SK-MEL-5 (cell line): ENCODE results near the gene PNCK. TPM values are rescaled to one million over a fixed set of nuclear protein-coding genes. Genes with fewer than 3 reads are reported as not detected.
"Not testable (repeated sequence)": the region's sequence is repeated elsewhere in the genome, so short reads cannot be mapped to it uniquely, and the experiment has no call there.

ENCODE experiments used
- DNase-seq: peaks from one replicate; pipeline ENCODE4 v3.0.0-alpha.2; 2016; ENCODE audit warnings: low read depth, low spot score
- in situ Hi-C: cut with HindIII; loops from 2 replicates; pipeline ENCODE4 v1.10.0; 2016; ENCODE audit warnings: low sequenced_read_pairs, high pct_unique_total_duplicates, low pct_unique_long_range_greater_than_20kb
- total RNA-seq: library from RNA; depleted of rRNA; stranded (reverse); fragments of >200 nt; shearing (Covaris generic); gene quantifications from 2 replicates; pipeline ENCODE4 v1.2.3, GENCODE V29; 2014

Gene PNCK
- total RNA-seq, 1 experiment from 2014 or later = 0.87 TPM

DNA sequence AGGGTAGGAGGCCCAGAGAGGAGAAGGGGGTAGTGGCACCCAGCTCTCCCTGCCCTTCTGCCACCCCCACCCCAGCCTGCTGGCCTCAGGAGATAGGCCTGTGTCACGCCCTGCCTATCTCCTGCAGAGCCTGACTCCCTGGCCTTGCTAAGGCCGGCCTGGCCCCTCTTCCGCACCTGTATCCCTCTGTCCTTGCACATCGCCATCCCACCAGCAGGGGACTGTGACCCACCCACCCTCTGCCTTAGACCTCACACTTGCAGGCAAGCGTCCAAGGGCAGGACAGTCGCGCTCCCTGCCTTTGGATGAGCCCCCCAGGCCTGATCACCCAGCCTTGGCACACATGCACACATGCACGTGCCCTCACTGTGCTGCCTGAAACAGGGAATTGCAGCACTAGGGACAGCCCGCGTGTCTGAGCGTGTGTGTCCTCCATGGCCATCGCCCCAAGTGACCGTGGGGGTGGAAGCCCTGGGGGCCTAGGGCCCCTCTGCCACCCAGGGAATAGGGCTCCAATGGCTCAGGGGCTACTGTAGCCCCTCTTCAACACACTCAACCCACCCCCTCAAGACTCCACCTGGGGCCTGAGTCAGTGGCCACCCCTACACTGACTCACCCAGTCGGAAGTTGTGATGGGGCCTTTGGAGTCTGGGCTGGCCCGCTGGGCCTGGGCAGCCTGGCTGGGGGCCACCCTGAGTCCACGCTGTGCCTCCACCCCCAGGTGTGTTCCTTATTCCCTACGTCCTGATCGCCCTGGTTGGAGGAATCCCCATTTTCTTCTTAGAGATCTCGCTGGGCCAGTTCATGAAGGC, 16.2 kb upstream of the PNCK start:
- no peak for DNase-seq
- in situ Hi-C loops = no loop called here

DNA sequence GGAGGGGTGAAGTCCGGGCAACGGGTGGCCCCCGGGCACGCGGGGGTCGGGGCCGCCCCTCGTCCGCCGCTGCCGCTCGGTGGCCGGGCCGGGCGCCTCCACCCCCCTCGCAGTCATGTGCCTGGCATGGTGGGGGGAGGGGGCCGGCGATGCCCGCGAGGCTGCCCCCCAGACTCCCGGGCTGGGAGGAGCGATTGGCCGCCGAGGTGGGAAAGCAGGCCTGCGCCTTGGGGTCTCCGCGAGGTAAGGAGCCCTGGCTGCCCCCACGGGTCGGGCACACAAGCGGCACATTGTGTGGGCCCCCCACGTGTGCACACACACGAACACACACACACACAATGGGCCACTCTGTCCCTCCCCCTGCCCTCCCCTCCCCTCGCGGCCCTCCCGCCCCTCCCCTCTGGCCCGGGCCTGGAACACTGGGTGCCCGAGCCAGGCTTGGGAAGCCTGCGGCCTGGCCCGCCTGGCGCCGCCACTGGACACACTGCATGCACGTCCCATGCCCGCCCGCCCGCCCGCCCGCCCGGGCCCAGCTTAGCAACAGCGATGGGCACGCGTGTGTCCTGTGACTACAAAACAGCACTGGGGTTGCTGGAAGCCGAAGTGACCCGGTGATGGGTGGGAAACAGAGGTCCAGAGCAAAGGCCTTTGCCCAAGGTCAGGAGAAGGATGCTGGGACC, 15.4 kb upstream of the PNCK start:
- peak; percentile 56 for DNase-seq
- in situ Hi-C loops = no loop called here

DNA sequence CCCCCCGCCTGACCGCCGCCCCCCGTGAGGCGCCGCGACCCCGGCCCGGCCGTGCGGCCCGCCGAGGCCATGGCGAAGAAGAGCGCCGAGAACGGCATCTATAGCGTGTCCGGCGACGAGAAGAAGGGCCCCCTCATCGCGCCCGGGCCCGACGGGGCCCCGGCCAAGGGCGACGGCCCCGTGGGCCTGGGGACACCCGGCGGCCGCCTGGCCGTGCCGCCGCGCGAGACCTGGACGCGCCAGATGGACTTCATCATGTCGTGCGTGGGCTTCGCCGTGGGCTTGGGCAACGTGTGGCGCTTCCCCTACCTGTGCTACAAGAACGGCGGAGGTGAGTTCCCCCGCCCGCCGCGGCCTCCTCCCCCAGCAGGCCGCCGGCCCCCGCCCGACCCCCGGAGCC, 14.9 kb upstream of the PNCK start:
- in situ Hi-C loops = no loop called here
- no peak for DNase-seq

DNA sequence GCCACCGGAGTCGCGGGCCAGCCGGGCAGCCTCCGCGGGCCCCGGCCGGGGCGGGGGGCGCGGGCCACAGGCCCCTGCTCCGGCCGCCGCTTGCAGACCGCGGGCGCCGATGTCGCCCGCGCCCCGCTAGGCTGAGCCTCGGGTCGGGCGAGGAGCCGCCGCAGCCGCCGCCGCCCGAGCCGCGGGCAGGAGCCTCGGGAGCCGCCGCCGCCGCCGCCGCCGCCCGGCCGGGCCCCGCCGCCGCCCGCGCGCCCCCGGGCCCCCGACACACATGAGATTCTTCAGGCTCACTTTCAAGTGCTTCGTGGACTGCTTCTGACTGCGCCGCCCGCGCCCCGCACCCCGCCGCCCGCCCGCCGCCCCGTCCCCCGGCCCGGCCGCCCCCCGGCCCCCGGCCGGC, 14.5 kb upstream of the PNCK start:
- in situ Hi-C loops = no loop called here
- no peak for DNase-seq

DNA sequence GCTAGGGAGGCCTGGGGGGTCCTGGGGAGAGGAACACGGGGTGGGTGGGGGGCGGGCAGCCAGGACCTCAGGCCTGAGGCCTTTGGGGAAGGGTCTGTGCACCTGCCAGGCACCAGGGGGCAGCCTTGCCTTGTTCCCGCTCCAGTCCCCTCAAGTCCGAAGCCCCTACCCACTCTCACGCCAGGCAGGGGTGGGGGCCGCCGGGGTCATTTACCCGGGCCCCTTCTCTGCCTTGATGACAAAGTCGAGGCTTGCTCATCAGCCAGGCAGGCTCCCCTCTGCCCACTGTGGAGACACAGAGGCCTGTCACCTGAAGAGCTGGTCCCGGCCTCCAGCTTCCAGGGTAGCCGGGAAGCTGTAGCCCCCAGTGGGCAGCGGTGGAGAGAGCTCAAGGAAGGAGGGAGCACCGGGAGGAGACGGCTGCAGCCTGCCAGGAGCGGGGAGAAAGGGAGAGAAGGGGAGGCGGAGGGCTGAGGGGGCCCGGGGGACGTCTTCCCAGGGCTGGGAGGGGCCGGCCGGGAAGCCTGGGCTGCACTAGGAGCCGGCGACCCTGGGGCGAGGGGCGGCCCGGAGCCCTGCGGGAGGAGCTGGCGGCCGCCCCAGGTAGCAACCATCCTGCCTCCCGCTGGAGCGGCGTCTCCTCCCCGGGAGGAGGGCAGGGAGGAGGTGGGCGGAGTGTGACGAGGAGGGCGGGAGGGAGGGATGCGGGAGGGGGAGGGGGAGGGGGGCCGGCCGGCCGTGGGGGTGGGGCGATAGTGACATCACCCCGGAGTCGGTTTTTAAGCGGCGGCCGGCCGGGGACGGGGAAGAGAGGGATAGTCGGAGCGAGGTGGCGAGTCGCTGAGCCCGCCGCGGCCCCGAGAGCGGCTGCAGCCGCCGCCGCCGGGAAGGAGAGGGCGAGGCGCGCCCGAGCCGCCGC, 13.8 kb upstream of the PNCK start, which contains the start of gene SLC6A8:
Gene SLC6A8 (plus strand): TSS at position 806 of the 919 bp plus-strand sequence. CDS start 649 bp downstream, outside the sequence.
- DNase-seq = peak; percentile 59
- in situ Hi-C loops = no loop called here

DNA sequence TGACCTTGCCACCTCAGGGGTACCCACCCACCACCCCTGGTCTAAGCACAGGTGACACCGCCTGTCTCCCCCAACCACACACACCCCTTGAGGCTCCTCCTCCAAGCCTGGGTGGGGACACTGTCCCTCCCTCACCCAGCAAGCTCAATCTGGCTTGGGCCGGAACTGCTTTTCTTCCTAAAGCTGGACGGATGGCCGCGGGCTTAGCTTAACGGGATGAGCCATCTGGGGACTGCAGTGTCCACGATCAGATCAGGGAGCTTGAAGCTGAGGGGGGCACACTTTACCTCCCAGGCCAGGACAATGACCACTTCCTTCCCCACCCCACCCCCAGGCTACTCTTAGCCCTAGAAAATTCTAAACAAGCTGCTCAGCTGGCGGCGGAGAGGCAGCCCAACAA, 13.1 kb upstream of the PNCK start:
- in situ Hi-C loops = no loop called here
- DNase-seq = no peak

DNA sequence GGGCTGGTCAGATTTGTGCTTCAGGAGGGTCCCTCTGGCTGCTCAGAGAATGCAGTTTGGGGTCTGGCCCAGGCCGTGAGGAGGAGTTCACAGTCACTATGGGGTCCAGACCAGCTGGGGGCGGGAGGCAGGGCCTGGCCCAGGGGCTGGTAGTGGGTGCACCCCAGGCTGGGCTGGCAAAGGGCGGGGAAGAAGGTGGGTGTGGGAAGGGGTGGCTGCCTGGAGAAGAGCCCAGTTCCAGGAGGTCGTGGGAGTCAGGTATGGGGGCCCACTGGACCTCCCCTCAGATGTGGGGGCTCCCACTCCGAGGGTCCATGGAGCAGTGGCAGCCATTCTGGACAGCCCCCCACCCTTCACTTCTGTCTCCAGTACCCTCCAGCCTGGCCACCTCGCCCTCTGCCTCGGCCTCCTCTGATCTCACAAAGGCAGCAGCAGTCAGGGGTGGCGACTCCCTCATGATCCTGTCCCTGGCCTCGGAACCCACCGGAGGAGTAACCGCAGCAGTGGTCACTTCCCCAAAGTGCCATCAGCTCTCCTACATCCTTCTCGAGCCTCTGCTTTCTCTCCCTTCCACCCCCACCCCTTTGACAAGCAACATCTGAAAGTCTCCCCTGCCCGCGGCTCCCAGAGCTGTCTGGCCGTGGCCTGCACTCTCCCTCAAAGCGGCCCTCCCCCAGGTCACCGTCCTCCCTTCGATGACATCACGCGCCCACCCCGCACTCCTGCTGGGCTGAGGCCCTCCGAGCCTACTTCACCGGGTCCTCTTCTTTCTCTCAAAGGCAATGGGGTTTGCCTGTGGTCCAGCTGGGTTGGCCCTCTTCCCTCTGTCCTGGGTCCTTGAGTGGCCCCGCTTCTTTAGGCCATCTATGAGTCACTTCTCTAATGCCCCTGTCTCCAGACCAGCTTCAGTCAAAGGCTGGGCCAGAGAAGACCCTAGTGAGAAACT, 12.4 kb upstream of the PNCK start:
- in situ Hi-C loops = no loop called here
- no peak for DNase-seq

DNA sequence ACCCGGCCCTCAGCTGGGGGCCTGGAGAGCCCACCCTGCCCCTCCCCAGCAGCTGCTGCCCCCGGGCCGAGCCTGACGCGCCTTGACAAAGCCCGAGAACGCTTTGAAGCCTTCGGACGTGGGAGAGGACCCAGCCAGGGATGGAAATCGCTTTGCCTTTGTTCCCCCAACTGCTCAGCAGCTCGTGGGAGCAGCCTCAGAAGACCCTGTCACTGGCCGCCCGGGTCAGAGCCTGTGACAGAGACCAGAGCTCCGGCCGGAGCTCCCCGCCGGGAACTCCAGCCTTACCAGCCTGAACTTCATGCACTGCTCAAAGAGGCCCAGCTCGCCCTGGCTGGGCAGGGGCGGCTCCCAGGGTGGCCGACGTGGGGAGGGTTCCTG, 11.5 kb upstream of the PNCK start:
- no peak for DNase-seq
- in situ Hi-C loops = no loop called here

DNA sequence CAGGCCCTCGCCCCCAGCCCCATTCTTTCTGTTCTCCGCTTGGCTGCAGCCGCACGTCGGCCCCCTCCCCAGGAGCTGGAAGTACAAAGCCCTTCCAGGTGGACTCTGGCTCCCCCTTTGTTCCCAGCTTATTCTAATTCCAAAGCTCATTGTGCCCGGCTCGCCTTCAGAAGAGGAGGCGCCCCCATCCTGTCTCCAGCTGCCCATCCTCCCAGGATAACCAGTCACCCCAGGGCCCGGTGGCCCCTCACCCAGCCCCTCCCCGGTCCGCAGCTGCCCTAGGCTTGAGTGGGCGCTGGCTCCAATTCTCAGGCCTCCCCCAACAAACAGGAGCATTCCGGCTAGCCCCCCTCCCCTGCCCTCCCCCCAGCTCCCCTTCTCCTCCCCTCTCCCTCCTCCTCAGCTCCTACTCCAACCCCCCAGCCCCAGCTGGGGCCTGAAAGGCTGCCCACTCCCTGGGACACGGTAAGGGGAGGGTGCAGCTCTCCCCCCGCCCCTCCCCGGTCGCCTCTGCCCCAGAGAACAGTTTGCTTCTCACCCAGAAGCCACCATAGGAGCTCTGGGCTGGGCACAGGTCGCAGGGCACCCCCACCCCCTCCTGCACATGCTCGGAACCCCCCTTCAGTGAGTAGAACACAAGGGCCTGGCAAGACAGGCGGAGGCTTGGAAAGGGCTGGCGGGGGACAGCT, 11.0 kb upstream of the PNCK start:
- no peak for DNase-seq
- in situ Hi-C loops = no loop called here

DNA sequence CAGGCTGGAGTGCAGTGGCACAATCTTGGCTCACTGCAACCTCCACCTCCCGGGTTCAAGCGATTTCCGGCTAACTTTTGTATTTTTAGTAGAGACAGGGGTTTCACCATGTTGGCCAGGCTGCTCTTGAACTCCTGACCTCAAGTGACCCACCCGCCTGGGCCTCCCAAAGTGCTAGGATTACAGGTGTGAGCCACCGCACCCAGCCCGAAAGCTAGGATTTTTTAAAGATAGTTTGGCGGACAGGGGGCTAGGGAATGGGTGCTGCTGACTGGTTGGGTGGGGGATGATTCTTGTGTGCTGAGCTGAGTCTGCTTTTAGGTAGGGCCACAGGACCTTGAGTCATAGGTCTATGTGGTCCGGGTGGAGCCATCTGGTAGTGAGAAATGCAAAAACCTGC, 9.9 kb upstream of the PNCK start:
- in situ Hi-C loops, DNase-seq: not testable (repeated sequence)

DNA sequence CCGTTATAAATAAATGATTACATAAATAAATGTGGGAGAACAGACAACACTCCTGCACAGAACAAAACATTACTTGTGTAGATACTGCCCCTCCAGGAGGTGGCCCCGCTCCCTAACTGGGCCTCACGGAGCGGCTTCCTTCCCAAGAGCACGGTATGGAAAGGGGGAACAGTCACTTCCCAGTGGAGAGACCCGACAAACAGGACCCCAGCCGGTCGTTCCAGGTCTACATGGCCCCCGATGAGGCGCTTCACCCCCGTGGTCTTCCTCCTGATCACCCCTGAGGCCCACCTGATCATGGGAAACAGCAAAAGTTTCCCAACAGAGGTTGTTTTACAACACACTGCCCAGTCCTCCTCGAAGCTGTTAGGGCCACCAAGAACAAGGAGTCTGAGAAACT, 7.6 kb upstream of the PNCK start:
- no peak for DNase-seq
- in situ Hi-C loops = no loop called here

DNA sequence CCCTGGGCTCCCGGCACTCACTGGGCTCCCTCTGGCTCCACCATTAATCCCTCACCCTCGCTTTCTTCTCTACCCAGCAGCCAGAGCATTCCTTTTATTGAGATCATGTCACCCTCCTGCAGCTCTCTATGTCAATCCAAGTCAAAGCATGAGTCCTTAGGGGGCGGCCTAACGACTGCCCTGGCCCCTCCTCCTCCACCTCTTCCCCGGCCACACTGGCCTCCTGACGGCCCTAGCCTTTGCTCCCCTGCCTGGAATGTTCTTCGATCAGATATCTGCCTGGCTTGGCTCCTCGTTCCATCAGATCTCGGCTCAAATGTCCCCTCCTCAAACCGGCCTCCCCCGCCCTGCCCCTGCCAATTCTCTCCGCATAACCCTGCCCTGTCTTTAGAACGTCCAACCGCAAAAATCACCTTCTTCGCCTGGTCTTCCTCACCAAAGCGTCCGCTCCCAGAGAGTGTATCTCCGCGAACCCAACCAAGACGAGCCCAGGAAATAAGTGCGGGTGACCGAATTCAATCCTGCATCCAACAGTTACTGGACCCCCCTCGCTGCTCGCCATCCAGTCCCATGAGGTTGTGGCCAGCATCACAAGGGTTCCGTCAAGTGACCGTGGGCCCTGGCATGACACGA, 722 bp upstream of the PNCK start:
- in situ Hi-C loops = no loop called here
- DNase-seq = no peak

DNA sequence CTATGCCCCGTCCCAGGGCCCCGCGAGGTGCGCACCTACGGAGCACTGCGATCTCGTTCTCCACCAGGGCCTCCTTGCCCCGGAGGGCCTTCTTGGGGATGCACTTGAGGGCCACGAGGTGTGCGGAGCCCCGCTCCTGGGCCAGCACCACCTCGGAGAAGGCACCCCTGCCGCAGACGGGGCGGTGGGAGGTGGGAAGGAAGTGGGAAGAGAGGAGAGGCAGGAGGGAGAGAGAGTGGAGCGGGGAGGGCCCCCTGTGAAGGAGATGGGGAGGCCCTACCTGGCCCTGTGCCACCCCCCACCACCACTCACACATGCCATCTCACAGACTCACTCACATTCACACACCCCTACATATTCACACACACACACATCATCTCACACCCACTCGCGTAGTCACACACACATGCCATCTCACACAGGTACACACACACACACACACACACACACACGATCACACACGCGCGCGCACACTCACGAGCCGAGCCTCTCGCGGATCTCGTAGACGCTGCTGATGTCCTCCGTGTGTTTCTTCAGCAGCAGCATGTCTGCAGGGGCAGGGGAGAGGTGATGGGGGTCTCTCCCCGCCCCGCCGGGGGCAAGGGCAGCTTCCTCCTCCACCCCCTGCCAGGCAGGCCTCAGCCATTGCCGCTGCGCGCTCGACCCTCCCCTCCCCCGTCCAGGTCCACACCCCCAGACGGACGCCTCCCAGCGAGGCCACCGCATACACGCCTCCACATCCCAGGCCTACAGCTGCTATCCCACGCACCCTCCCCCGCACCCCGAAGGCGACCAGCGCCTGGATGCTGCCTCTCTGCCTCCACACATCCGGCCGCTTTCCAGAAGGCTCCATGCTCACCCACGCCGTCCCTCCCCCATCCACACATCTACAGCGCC, 834 bp downstream of the PNCK start:
- in situ Hi-C loops = no loop called here
- DNase-seq = no peak

DNA sequence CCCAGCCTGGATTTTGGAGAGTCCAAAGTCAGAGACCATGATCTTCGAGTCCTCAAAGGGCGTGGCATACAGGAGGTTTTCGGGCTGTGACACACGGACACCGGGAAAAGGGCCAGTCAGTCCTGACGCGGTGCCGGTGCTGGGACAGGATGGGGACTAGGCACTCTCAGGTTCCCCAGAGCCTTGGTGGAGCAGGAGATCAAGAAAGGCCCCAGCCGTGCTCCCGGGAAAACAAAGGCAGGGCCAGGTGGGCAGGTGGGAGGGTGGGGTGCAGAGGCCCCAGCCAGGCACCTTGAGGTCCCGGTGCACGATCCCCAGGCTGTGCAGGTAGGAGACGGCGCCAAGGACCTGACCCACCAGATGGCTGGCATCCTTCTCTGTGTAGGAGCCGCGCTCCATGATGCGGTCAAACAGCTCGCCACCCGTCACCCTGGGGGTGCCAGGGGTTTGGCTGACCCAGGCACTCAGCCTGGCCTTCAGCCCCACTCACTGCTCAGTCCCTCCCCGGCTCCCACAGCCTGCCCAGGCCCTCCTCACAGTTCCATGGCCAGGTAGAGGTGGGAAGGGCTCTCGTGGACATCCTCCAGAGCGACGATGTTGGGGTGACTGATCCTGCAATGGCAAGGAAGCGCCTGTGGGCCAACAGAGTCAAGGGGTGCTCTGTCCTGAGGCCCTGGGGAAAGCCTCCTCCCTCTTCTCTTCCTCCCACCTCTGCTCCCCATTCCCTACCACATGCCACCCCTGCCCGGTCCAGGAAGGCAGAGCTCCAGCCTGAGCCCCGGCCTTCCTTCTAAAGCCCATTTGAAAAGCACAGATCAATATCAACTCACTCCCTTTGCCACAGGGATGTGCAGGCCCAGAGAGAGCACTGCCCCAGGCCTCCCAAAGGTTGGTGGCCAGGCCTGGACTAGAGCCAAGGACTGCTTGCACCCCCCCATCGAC, 1.8 kb downstream of the PNCK start:
- DNase-seq = no peak
- in situ Hi-C loops = no loop called here
